ENCODE measurements around the gene ACTR3C. TPM values are rescaled to one million over a fixed set of nuclear protein-coding genes. Genes with fewer than 3 reads are reported as not detected.

ACTR3C gene
- polyA plus RNA-seq, 3 donors: 0.55 to 1.9 (median 1.7) TPM

GRCh38 chr7:150330211-150330885, 7.0 kb upstream of the ACTR3C start:
- 98% methylated on average over 15 of the region's 19 CpGs for WGBS (ENCODE audit: insufficient coverage)
- H3K9me3 ChIP-seq (replicated peaks in 1 of 2; ENCODE audit: control insufficient read depth in 1 of 2, insufficient read depth in 1 of 2, low read length in 2 of 2): no peaks in the 10 kb centered on the region

More at GRCh38 chr7:150330211-150330885, 7.0 kb upstream of the ACTR3C start:
- Histone ChIP-seq H3K4me1 (ENCODE audit: control insufficient read depth in 1 of 2, insufficient read depth in 2 of 2, low read length in 2 of 2) (peaks cover 7 to 8% of the 10 kb centered on the region in 2 donors), H3K27me3 (ENCODE audit: control insufficient read depth in 2 of 2, insufficient read depth in 2 of 2, low read length in 2 of 2) (no peaks in the 10 kb centered on the region), H3K4me2 (replicated peaks; ENCODE audit: extremely low read depth, low read length, poor library complexity, severe bottlenecking) (no peak overlapping the region), H3K4me3 (replicated peaks in 1 of 3; ENCODE audit: low read depth in 2 of 3, low read length in 3 of 3) (no peak overlapping the region), H4K20me1 (ENCODE audit: insufficient read depth, low read length) (no peaks in the 10 kb centered on the region), H3K9ac (ENCODE audit: insufficient read depth, low read length, poor library complexity, severe bottlenecking) (no peak overlapping the region), H3K79me2 (ENCODE audit: insufficient read depth, low read length) (no peaks in the 10 kb centered on the region), H3K27ac (ENCODE audit: low read depth in 1 of 2, low read length in 2 of 2) (no peak overlapping the region), H2AFZ (ENCODE audit: insufficient read depth, low read depth, low read length, poor library complexity, severe bottlenecking) (no peak overlapping the region), H3K36me3 (replicated peaks in 1 of 2; ENCODE audit: control insufficient read depth in 1 of 2, insufficient read depth in 2 of 2, low read length in 2 of 2) (peaks cover 21 to 43% of the 10 kb centered on the region in 2 donors)
- intact Hi-C loops (cut with micrococcal nuclease): no loop called here
- Mint-ChIP-seq H3K4me3 (no peak overlapping the region), H3K36me3 (peaks cover 43 to 53% of the 10 kb centered on the region in 2 donors), H3K27ac (no peak overlapping the region), H3K27me3 (ENCODE audit: low read depth in 3 of 3) (no peaks in the 10 kb centered on the region), H3K4me1 (peaks cover 10% of the 10 kb centered on the region), H3K9me3 (no peaks in the 10 kb centered on the region)
- no peak for TF ChIP-seq CTCF (IDR thresholded peaks at IDR 0.05)
- DNase-seq: no peak

Measured in CD14-positive monocyte (primary cell).